Measurements from ENCODE around the gene NME5.

GRCh38 chr5:138082033-138082432 lies 57.2 kb downstream of the NME5 start:
- TF ChIP-seq CTCF (IDR thresholded peaks at IDR 0.05 in 8 of 11, conservative IDR thresholded peaks at IDR 0.05 in 3 of 11) (no peak), POLR2A (IDR thresholded peaks at IDR 0.05) (no peak), POLR2AphosphoS5 (IDR thresholded peaks at IDR 0.05) (no peak)
